HepG2 (cell line): ENCODE data around the gene SPP1. TPM values are rescaled to one million over a fixed set of nuclear protein-coding genes. Genes with fewer than 3 reads are reported as not detected.
A peak's percentile ranks its signal among the peaks of the same experiment; 100 is the strongest.

Experiments used
- ATAD3A ChIP-seq: sonication (generic); formaldehyde crosslinking; IDR thresholded peaks from 2 replicates; pipeline ENCODE4 v1.4.0; 2020; ENCODE audit warnings: missing genetic modification reagents
- CEBPG ChIP-seq: IDR thresholded peaks from 2 replicates; pipeline ENCODE4 v1.6.1; 2016
- FOSL2 ChIP-seq: sonication (generic); formaldehyde crosslinking; IDR thresholded peaks from 2 replicates; pipeline ENCODE4 v1.4.0; 2020; ENCODE audit warnings: missing genetic modification reagents
- FOXP1 ChIP-seq, 2 experiments: fragments of 450-650 bp in 1 of 2; IDR thresholded peaks; 2 replicates each; pipeline ENCODE4 v1.6.1; 2017 to 2018; ENCODE audit warnings: antibody characterized with exemption in 1 of 2
- GFI1 ChIP-seq: sonication (generic); formaldehyde crosslinking; IDR thresholded peaks from 2 replicates; pipeline ENCODE4 v1.5.0; 2020; ENCODE audit warnings: missing genetic modification reagents, mild to moderate bottlenecking, borderline replicate concordance
- HNRNPUL1 ChIP-seq: fragments of 200-400 bp; formaldehyde crosslinking; IDR thresholded peaks from 2 replicates; pipeline ENCODE4 v1.6.1; 2017; ENCODE audit warnings: low read depth, mild to moderate bottlenecking, low read length, moderate library complexity
- KDM5A ChIP-seq: fragments of 200-600 bp; sonication (generic); IDR thresholded peaks from 2 replicates; pipeline ENCODE4 v1.7.0; 2018; ENCODE audit warnings: antibody characterized with exemption, mild to moderate bottlenecking, low read length, borderline replicate concordance
- MED13 ChIP-seq: sonication (generic); formaldehyde crosslinking; IDR thresholded peaks from 2 replicates; pipeline ENCODE4 v1.5.0; 2020; ENCODE audit warnings: missing genetic modification reagents
- MLLT10 ChIP-seq: sonication (generic); formaldehyde crosslinking; IDR thresholded peaks from 2 replicates; pipeline ENCODE4 v1.4.0; 2020; ENCODE audit warnings: missing genetic modification reagents
- MZF1 ChIP-seq: sonication (generic); formaldehyde crosslinking; IDR thresholded peaks from 2 replicates; pipeline ENCODE4 v1.8.1; 2023; ENCODE audit warnings: mild to moderate bottlenecking, missing genetic modification reagents, borderline replicate concordance
- NFYB ChIP-seq: sonication (generic); formaldehyde crosslinking; IDR thresholded peaks from 2 replicates; pipeline ENCODE4 v1.4.0; 2020; ENCODE audit warnings: missing genetic modification reagents
- NR2F1 ChIP-seq, 2 experiments: fragments of 450-650 bp in 1 of 2; formaldehyde crosslinking in 1 of 2; IDR thresholded peaks; 2 replicates each; pipeline versions ENCODE4 v1.5.0 to v1.6.1; 2016 to 2020; ENCODE audit warnings: mild to moderate bottlenecking in 1 of 2, missing compliant biosample characterization in 1 of 2, missing genetic modification reagents in 1 of 2, moderate library complexity in 1 of 2
- SAP130 ChIP-seq: IDR thresholded peaks from 2 replicates; pipeline ENCODE4 v1.6.1; 2016; ENCODE audit warnings: low read depth
- SMYD3 ChIP-seq: sonication (generic); formaldehyde crosslinking; IDR thresholded peaks from 2 replicates; pipeline ENCODE4 v1.8.1; 2023; ENCODE audit warnings: mild to moderate bottlenecking, missing genetic modification reagents
- SPEN ChIP-seq: sonication (generic); formaldehyde crosslinking; IDR thresholded peaks from 2 replicates; pipeline ENCODE4 v1.5.1; 2020; ENCODE audit warnings: low read depth, mild to moderate bottlenecking, missing genetic modification reagents
- TEAD3 ChIP-seq: optimal IDR thresholded peaks from 2 replicates; pipeline ENCODE3; 2016; ENCODE audit warnings: borderline replicate concordance
- WIZ ChIP-seq: sonication (generic); formaldehyde crosslinking; IDR thresholded peaks from 2 replicates; pipeline ENCODE4 v1.5.1; 2020; ENCODE audit warnings: mild to moderate bottlenecking, missing genetic modification reagents
- ZFP90 ChIP-seq: sonication (generic); formaldehyde crosslinking; IDR thresholded peaks from 2 replicates; pipeline ENCODE4 v1.8.0; 2022; ENCODE audit warnings: missing genetic modification reagents, mild to moderate bottlenecking, inconsistent platforms, borderline replicate concordance
- ZNF326 ChIP-seq: sonication (generic); formaldehyde crosslinking; IDR thresholded peaks from 2 replicates; pipeline ENCODE4 v1.4.0; 2020; ENCODE audit warnings: missing genetic modification reagents, borderline replicate concordance
- ZNF367 ChIP-seq: sonication (generic); formaldehyde crosslinking; IDR thresholded peaks from 2 replicates; pipeline ENCODE4 v1.4.0; 2020; ENCODE audit warnings: missing genetic modification reagents, borderline replicate concordance
- ZNF382 ChIP-seq: sonication (generic); formaldehyde crosslinking; IDR thresholded peaks from 2 replicates; pipeline ENCODE4 v1.5.0; 2020; ENCODE audit warnings: missing genetic modification reagents, mild to moderate bottlenecking, borderline replicate concordance
- ZNF569 ChIP-seq: sonication (generic); formaldehyde crosslinking; IDR thresholded peaks from 2 replicates; pipeline ENCODE4 v1.5.0; 2020; ENCODE audit warnings: mild to moderate bottlenecking, missing genetic modification reagents, moderate library complexity, borderline replicate concordance
- ZNF761 ChIP-seq: sonication (generic); formaldehyde crosslinking; conservative IDR thresholded peaks from 2 replicates; pipeline ENCODE4 v1.4.0; 2020; ENCODE audit warnings: mild to moderate bottlenecking, missing genetic modification reagents
- polyA plus RNA-seq, 8 experiments: library from polyadenylated mRNA; depleted of rRNA in 3 of 8; stranded (reverse) in 7 of 8; unstranded in 1 of 8; fragments of >200 nt; fragmentation: Illumina TruSeq in 4 of 8; extraction: Trizol in 4 of 8; gene quantifications; 2 replicates each; pipeline versions ENCODE4 v1.2.1 to v1.2.3, GENCODE V29; 2011 to 2016; ENCODE audit warnings: low read depth in 4 of 8, missing spikeins in 1 of 8, mixed read lengths in 1 of 8; ENCODE audit not compliant: insufficient read depth in 1 of 8
- total RNA-seq, 5 experiments: library from RNA; depleted of rRNA; stranded (reverse); fragments of >200 nt; fragmentation: Illumina TruSeq; extraction: Trizol; gene quantifications; 2 replicates each; pipeline ENCODE4 v1.2.3, GENCODE V29; 2016; ENCODE audit warnings: low read depth in 1 of 5
- TF ChIP-seq, protein P1 (sequence below): sonication (generic); formaldehyde crosslinking; IDR thresholded peaks from 2 replicates; pipeline ENCODE4 v1.4.0; 2020; ENCODE audit warnings: missing genetic modification reagents, borderline replicate concordance
- TF ChIP-seq, protein P2 (sequence below): sonication (generic); formaldehyde crosslinking; IDR thresholded peaks from 2 replicates; pipeline ENCODE4 v1.8.0; 2022; ENCODE audit warnings: mild to moderate bottlenecking, missing genetic modification reagents; ENCODE audit not compliant: insufficient replicate concordance

SPP1 gene
- total and polyA plus RNA-seq, 2 of the 13 experiments (the other 11 are each of a cell fraction or from before 2014, with no cell fraction given) = 682 to 788 TPM

DNA sequence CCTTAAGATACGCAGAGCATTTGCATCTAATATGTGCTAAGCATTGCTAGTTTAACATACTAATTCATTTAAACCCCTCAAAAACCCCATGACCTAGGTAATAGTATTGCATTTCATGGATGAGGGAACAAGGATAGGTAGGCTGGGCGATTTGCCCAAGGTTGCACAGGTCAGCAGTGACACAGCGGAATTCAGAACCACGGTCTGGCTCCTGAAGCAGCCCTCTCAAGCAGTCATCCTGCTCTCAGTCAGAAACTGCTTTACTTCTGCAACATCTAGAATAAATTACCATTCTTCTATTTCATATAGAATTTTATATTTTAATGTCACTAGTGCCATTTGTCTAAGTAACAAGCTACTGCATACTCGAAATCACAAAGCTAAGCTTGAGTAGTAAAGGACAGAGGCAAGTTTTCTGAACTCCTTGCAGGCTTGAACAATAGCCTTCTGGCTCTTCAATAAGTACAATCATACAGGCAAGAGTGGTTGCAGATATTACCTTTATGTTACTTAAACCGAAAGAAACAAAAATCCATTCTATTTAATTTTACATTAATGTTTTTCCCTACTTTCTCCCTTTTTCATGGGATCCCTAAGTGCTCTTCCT is 555 bp upstream of the SPP1 start (continued):
- TF ChIP-seq, protein P1, sequence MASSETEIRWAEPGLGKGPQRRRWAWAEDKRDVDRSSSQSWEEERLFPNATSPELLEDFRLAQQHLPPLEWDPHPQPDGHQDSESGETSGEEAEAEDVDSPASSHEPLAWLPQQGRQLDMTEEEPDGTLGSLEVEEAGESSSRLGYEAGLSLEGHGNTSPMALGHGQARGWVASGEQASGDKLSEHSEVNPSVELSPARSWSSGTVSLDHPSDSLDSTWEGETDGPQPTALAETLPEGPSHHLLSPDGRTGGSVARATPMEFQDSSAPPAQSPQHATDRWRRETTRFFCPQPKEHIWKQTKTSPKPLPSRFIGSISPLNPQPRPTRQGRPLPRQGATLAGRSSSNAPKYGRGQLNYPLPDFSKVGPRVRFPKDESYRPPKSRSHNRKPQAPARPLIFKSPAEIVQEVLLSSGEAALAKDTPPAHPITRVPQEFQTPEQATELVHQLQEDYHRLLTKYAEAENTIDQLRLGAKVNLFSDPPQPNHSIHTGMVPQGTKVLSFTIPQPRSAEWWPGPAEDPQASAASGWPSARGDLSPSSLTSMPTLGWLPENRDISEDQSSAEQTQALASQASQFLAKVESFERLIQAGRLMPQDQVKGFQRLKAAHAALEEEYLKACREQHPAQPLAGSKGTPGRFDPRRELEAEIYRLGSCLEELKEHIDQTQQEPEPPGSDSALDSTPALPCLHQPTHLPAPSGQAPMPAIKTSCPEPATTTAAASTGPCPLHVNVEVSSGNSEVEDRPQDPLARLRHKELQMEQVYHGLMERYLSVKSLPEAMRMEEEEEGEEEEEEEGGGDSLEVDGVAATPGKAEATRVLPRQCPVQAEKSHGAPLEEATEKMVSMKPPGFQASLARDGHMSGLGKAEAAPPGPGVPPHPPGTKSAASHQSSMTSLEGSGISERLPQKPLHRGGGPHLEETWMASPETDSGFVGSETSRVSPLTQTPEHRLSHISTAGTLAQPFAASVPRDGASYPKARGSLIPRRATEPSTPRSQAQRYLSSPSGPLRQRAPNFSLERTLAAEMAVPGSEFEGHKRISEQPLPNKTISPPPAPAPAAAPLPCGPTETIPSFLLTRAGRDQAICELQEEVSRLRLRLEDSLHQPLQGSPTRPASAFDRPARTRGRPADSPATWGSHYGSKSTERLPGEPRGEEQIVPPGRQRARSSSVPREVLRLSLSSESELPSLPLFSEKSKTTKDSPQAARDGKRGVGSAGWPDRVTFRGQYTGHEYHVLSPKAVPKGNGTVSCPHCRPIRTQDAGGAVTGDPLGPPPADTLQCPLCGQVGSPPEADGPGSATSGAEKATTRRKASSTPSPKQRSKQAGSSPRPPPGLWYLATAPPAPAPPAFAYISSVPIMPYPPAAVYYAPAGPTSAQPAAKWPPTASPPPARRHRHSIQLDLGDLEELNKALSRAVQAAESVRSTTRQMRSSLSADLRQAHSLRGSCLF (CRISPR knock-in tag) = no peak
- no peak for TF ChIP-seq NFYB (CRISPR knock-in tag)
- peak in 1 of 2 experiments; percentile 52; a peak in 1 of 4 replicates for TF ChIP-seq NR2F1 (CRISPR knock-in tag; IDR thresholded peaks at IDR 0.05)
- no peak for TF ChIP-seq KDM5A
- 0 out of 2 replicates have a peak, but pooled peaks have one; percentile 32 for TF ChIP-seq SAP130 (CRISPR knock-in tag)
- TF ChIP-seq ATAD3A (CRISPR knock-in tag) = no peak
- TF ChIP-seq MLLT10 = no peak
- TF ChIP-seq MED13 (CRISPR knock-in tag) = no peak
- TF ChIP-seq CEBPG = peak; percentile 40
- TF ChIP-seq SPEN (CRISPR knock-in tag) = no peak
- TF ChIP-seq HNRNPUL1 = no peak
- no peak for TF ChIP-seq ZNF326 (CRISPR knock-in tag)
- TF ChIP-seq FOSL2 = 0 out of 2 replicates have a peak, but pooled peaks have one; percentile 19
- no peak for TF ChIP-seq ZNF382 (CRISPR knock-in tag)
- TF ChIP-seq TEAD3 = peak; percentile 30
- no peak for TF ChIP-seq MZF1
- no peak for TF ChIP-seq ZFP90 (CRISPR knock-in tag)
- TF ChIP-seq SMYD3 (CRISPR knock-in tag) = no peak
- no peak for TF ChIP-seq ZNF761 (CRISPR knock-in tag)
- no peak for TF ChIP-seq ZNF569 (CRISPR knock-in tag)
- TF ChIP-seq GFI1 (CRISPR knock-in tag) = no peak
- no peak for TF ChIP-seq WIZ (CRISPR knock-in tag)
- TF ChIP-seq, protein P2, sequence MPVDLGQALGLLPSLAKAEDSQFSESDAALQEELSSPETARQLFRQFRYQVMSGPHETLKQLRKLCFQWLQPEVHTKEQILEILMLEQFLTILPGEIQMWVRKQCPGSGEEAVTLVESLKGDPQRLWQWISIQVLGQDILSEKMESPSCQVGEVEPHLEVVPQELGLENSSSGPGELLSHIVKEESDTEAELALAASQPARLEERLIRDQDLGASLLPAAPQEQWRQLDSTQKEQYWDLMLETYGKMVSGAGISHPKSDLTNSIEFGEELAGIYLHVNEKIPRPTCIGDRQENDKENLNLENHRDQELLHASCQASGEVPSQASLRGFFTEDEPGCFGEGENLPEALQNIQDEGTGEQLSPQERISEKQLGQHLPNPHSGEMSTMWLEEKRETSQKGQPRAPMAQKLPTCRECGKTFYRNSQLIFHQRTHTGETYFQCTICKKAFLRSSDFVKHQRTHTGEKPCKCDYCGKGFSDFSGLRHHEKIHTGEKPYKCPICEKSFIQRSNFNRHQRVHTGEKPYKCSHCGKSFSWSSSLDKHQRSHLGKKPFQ (CRISPR knock-in tag) = no peak
- TF ChIP-seq FOXP1 (IDR thresholded peaks at IDR 0.05) = no peak
- TF ChIP-seq FOXP1 (CRISPR knock-in tag; IDR thresholded peaks at IDR 0.05) = no peak
- no peak for TF ChIP-seq ZNF367
